ENCODE measurements around the gene NXPE2. TPM values are rescaled to one million over a fixed set of nuclear protein-coding genes. Genes with fewer than 3 reads are reported as not detected.

Gene NXPE2
- total RNA-seq, 4 donors from 2014 or later, result not detected

- no peak overlapping the region for H3K4me3 ChIP-seq (replicated peaks in 1 of 3)
- DNase-seq, result no peak
- intact Hi-C loops (cut with DNase I), result no loop called here
- H3K9me3 ChIP-seq, result no peaks in the 10 kb centered on the region
- 96 to 97% methylated on average over 2 of the region's 2 CpGs for WGBS, 2 donors
- no peak overlapping the region for H3K27ac ChIP-seq
- H3K36me3 ChIP-seq, result no peaks in the 10 kb centered on the region
- TF ChIP-seq CTCF (IDR thresholded peaks at IDR 0.05) (no peak), POLR2A (IDR thresholded peaks at IDR 0.05) (no peak)
- H3K4me1 ChIP-seq, result no peaks in the 10 kb centered on the region
- no peaks in the 10 kb centered on the region for H3K27me3 ChIP-seq
Observed at GRCh38 chr11:114713756-114714155, 35.4 kb downstream of the NXPE2 start.

GRCh38 chr11:114719562-114719961 lies 41.2 kb downstream of the NXPE2 start:
- no peak for DNase-seq
- WGBS, 2 donors, result 87 to 89% methylated on average over 5 of the region's 5 CpGs
- Histone ChIP-seq H3K4me3 (replicated peaks in 1 of 3) (no peak overlapping the region), H3K9me3 (no peaks in the 10 kb centered on the region), H3K27me3 (no peaks in the 10 kb centered on the region), H3K27ac (no peak overlapping the region), H3K4me1 (no peaks in the 10 kb centered on the region), H3K36me3 (no peaks in the 10 kb centered on the region)
- intact Hi-C loops (cut with DNase I), result no loop called here
- TF ChIP-seq CTCF (IDR thresholded peaks at IDR 0.05) (no peak), POLR2A (IDR thresholded peaks at IDR 0.05) (no peak)

DNA sequence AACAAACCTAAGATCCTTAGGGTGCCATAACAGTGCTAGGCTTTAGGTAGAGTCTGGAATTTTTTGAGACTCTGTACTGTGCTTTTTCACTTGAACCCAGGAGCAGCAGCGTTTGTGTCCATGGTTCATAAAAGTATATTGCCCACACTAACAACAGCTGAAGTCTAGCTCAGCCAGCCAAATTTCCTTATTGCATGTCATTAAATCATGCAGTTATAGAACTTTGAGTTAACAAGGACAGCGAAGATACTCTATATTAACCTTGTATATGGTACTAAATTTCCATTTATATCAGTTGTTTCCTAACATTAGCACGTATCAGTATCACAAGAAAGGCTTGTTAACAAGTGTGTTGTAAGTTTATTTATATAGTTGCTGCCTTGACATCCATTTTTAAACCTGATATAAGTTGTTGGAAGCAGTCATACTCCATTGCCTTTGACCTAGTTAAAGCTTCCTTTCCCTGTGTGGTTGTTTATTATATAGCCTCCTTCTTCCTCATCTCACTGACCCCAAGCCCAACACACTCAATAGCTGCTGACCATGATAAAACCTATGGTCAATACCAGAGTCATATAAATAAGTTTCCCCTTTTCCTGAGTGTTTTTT lies 46.7 kb downstream of the NXPE2 start:
- H3K27me3 ChIP-seq, result no peaks in the 10 kb centered on the region
- no peaks in the 10 kb centered on the region for H3K4me1 ChIP-seq
- no peak for DNase-seq
- H3K9me3 ChIP-seq, result no peaks in the 10 kb centered on the region
- no peak overlapping the region for H3K4me3 ChIP-seq (replicated peaks in 1 of 3)
- intact Hi-C loops (cut with DNase I), result no loop called here
- WGBS, 2 donors, result 89 to 96% methylated on average over 3 of the region's 3 CpGs
- H3K27ac ChIP-seq, result no peak overlapping the region
- H3K36me3 ChIP-seq, result no peaks in the 10 kb centered on the region
- no peak for TF ChIP-seq POLR2A (IDR thresholded peaks at IDR 0.05)
- TF ChIP-seq CTCF (IDR thresholded peaks at IDR 0.05), result no peak

DNA sequence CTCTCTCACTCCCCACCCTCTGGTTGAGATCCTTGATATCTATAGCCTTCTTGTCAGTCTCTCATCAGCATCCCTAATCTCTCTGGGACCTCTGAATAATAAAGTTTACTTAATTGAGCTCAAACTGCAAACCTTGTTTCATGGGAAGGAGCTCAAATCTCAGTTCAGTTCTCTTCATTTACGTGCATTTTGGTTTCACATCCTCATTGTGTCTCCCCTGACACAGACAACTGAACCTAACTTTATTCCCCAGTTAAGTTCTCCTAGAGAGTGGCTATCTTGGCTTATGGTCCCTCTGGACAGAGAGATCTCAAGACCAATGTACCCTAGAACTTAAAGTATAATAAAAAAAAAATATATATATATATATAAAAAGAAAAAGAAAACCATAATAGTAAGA lies 47.3 kb downstream of the NXPE2 start:
- intact Hi-C loops (cut with DNase I), result no loop called here

More for the DNA sequence above, 47.3 kb downstream of the NXPE2 start:
- TF ChIP-seq CTCF (IDR thresholded peaks at IDR 0.05) (no peak), POLR2A (IDR thresholded peaks at IDR 0.05) (no peak)
- 84 to 87% methylated on average over 1 of the region's 1 CpG for WGBS, 2 donors
- Histone ChIP-seq H3K4me3 (replicated peaks in 1 of 3) (no peak overlapping the region), H3K27me3 (no peaks in the 10 kb centered on the region), H3K4me1 (no peaks in the 10 kb centered on the region), H3K9me3 (no peaks in the 10 kb centered on the region), H3K27ac (no peak overlapping the region), H3K36me3 (no peaks in the 10 kb centered on the region)
- DNase-seq, result no peak
